GM06990 (cell line): ENCODE data around the gene CROT.

Source experiments
- DNase-seq: peaks from one replicate; pipeline ENCODE4 v3.0.0-alpha.2; 2011; ENCODE audit not compliant: insufficient read length; ENCODE audit errors: extremely low read depth
- H3K27me3 ChIP-seq: replicated peaks from 2 replicates; pipeline ENCODE4 v1.6.0; 2011; ENCODE audit warnings: low read length; ENCODE audit not compliant: control insufficient read depth, insufficient read depth
- H3K36me3 ChIP-seq: 2 replicates; pipeline ENCODE4 v1.5.1; 2011; ENCODE audit warnings: low read length; ENCODE audit not compliant: control insufficient read depth, insufficient read depth
- H3K4me3 ChIP-seq: replicated peaks from 2 replicates; pipeline ENCODE4 v1.5.1; 2011; ENCODE audit warnings: low read depth, mild to moderate bottlenecking, control low read depth, low read length
- TF ChIP-seq, protein P1 (sequence below): IDR thresholded peaks from 2 replicates; pipeline ENCODE4 v1.5.1; 2011; ENCODE audit warnings: low read length, control low read depth, mild to moderate bottlenecking, inconsistent platforms; ENCODE audit not compliant: insufficient read depth, poor library complexity, severe bottlenecking

CROT gene

DNA sequence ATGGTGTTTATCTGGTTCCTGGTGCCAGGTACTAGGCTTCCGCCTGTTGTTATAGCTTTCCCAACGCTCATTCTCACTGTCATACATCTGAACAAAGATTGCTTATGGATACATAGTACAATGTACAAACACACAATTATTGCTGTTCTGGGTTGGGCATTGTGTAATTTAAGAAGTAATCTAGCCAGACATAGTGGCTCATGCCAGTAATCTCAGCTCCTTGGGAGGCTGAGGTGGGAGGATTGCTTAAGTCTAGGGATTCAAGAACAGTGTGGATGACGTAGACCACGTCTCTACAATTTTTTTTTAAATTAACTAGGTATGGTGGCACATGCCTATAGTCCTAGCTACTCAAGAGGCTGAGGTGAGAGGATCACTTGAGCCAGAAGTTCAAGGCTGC lies 9.3 kb upstream of the CROT start:
- Histone ChIP-seq H3K36me3 (no peaks in the 10 kb centered on the region), H3K27me3 (no peaks in the 10 kb centered on the region), H3K4me3 (no peak overlapping the region)
- TF ChIP-seq, protein P1, sequence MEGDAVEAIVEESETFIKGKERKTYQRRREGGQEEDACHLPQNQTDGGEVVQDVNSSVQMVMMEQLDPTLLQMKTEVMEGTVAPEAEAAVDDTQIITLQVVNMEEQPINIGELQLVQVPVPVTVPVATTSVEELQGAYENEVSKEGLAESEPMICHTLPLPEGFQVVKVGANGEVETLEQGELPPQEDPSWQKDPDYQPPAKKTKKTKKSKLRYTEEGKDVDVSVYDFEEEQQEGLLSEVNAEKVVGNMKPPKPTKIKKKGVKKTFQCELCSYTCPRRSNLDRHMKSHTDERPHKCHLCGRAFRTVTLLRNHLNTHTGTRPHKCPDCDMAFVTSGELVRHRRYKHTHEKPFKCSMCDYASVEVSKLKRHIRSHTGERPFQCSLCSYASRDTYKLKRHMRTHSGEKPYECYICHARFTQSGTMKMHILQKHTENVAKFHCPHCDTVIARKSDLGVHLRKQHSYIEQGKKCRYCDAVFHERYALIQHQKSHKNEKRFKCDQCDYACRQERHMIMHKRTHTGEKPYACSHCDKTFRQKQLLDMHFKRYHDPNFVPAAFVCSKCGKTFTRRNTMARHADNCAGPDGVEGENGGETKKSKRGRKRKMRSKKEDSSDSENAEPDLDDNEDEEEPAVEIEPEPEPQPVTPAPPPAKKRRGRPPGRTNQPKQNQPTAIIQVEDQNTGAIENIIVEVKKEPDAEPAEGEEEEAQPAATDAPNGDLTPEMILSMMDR = no peak
- no peak for DNase-seq

DNA sequence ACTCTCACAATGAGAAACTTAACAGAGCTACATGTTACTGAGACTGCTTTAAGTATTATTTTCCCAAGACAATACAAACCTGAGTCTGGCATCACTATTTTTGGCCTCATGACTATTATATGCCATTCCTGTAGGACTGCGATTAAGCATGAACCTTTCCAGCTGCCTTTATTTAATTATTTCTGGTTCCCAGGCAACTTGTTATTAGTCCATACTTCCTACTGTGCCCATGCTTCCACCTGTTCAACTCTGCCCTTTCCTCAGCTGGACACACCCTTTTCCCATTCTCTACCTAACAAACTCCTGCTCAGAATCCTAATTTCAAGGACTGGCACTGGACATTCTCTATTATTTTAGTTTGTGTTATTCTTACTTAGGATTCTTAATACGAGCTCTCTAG lies 8.1 kb upstream of the CROT start:
- no peak for DNase-seq
- H3K36me3 ChIP-seq = no peaks in the 10 kb centered on the region
- TF ChIP-seq, protein P1 = no peak

DNA sequence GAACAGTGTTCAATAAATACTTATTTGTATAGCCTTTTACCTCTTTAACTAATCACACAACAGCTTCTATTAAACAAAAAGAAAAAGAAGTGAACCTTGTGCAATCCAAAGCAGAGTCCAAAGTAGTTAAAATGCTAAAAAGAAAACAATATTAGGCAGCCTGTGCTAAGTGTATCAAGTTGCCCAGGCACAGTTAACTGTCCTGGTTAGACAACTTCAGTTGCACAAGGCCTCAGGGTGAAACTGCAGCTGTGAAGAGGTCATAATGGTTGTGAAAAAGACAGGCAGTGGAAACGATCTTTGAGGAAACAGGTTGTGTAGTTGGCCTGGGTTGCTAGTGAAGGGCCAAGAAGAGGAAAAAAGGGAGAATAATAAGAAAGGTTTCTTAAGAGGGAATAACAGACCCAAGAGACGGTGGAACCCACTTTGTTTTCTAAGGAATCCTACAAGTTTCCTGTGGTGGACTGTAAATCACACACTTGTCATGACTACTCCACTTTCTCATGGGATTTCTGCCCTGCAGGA lies 6.0 kb upstream of the CROT start:
- DNase-seq = no peak

More for the DNA sequence above, 8.1 kb upstream of the CROT start:
- Histone ChIP-seq H3K27me3 (no peaks in the 10 kb centered on the region), H3K4me3 (no peak overlapping the region)

DNA sequence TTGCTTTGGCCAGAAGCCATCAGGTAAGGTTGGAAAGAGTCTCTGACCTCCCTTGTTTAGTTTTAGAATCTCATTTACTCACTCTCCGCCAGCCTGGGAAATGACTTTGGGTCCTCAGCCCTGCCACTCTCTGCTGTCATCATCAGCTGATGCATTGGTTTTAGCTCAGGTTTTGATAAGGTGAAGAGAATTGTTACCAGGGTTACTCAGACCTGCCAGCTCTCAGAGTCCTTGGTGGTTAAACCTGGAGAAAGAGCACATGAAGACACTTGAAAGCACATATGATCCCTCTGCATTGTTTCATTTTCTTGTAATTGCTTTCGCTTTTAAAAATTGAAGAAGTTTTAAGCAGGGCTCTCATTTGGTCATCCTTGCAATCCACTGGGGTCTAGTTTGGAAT lies 4.0 kb upstream of the CROT start:
- no peaks in the 10 kb centered on the region for H3K27me3 ChIP-seq
- no peak for DNase-seq
- TF ChIP-seq, protein P1 = no peak
- no peaks in the 10 kb centered on the region for H3K36me3 ChIP-seq
- no peak overlapping the region for H3K4me3 ChIP-seq

More for the DNA sequence above, 6.0 kb upstream of the CROT start:
- no peak overlapping the region for H3K4me3 ChIP-seq
- H3K36me3 ChIP-seq = no peaks in the 10 kb centered on the region
- H3K27me3 ChIP-seq = no peaks in the 10 kb centered on the region
- TF ChIP-seq, protein P1 = no peak

DNA sequence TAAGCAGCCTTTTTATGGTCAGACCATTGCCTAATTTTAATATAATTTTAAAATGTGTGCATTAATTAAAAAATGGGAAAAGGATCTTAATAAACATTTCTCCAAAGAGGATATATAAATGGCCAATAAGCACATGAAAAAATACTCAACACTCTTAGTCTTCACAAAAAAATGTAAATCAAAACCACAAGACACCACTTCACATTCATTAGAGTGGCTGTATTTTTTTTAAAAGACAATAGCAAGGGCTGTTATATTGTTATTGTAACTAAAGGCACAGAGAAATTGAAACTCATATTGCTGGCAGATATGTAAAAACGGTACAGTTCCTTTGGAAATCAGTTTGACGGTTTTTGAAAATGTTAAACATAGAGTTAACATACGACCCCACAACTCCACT lies 3.2 kb upstream of the CROT start:
- H3K27me3 ChIP-seq = no peaks in the 10 kb centered on the region
- TF ChIP-seq, protein P1 = no peak
- no peak for DNase-seq
- H3K36me3 ChIP-seq = no peaks in the 10 kb centered on the region
- no peak overlapping the region for H3K4me3 ChIP-seq

DNA sequence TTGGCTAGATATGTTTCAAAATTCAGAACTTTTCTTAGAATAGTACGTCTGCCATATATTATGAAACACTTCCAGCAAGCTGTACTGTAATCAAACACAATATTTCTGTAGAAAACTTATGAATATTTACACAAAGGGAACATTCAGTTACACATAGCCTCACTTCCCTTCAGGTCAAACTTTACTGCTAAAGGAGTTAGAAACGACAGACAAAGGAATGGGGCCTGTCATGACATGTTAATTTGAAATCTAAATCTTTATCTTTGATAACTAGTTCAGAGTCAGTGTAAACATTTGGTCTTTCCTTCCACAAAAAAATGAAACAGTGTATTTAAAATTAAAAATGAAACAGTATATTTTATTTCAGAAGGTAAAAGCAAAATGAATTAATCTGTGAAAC lies 1.0 kb upstream of the CROT start:
- Histone ChIP-seq H3K4me3 (peak overlapping the region; percentile 75), H3K27me3 (no peaks in the 10 kb centered on the region), H3K36me3 (no peaks in the 10 kb centered on the region)
- TF ChIP-seq, protein P1 = no peak
- no peak for DNase-seq
